ENCODE results near the gene TRIM33. TPM values are rescaled to one million over a fixed set of nuclear protein-coding genes. Genes with fewer than 3 reads are reported as not detected.

The TRIM33 gene
- total and polyA plus RNA-seq, 2 donors (not counting 1 experiment from before 2014, with no cell fraction given): 17.8 to 21.5 TPM

GRCh38 chr1:114346480-114347029, 164.4 kb downstream of the TRIM33 start:
- Histone ChIP-seq H3K4me2 (ENCODE audit: extremely low read depth, insufficient read depth, low read length) (peak overlapping the region; percentile 83), H3K79me2 (ENCODE audit: control insufficient read depth, insufficient read depth, low read length) (no peaks in the 10 kb centered on the region), H3K9me3 (ENCODE audit: control insufficient read depth, insufficient read depth, low read depth, low read length) (no peaks in the 10 kb centered on the region), H2AFZ (ENCODE audit: low read length) (peak overlapping the region; percentile 99), H3K27ac (ENCODE audit: insufficient read depth, low read length) (peak overlapping the region; percentile 18), H4K20me1 (ENCODE audit: control insufficient read depth, extremely low read depth, insufficient read depth, low read length) (no peaks in the 10 kb centered on the region), H3K4me1 (ENCODE audit: control insufficient read depth, extremely low read depth, insufficient read depth, low read length) (peaks cover 4% of the 10 kb centered on the region), H3K36me3 (ENCODE audit: control insufficient read depth, insufficient read depth, low read length) (no peaks in the 10 kb centered on the region), H3K27me3 (ENCODE audit: control insufficient read depth, insufficient read depth, low read length) (no peaks in the 10 kb centered on the region), H3K9ac (ENCODE audit: insufficient read depth, low read length) (no peak overlapping the region), H3K4me3 (replicated peaks in 1 of 4; ENCODE audit: control extremely low read depth in 1 of 4, insufficient read depth in 1 of 4, low read depth in 3 of 4, low read length in 4 of 4) (peak overlapping the region; percentile 20 to 59 (median 36))
- peak; percentile 87 to 94 for DNase-seq (ENCODE audit: low read depth in 2 of 2)
- TF ChIP-seq EZH2 (IDR thresholded peaks at IDR 0.05; ENCODE audit: low read length, missing control alignments) (no peak), CTCF (conservative IDR thresholded peaks at IDR 0.05 in 1 of 2, IDR thresholded peaks at IDR 0.05 in 1 of 2; ENCODE audit: low read depth in 1 of 2, low read length in 2 of 2) (peak; percentile 100)

- Histone ChIP-seq H3K4me3 (replicated peaks in 1 of 4; ENCODE audit: control extremely low read depth in 1 of 4, insufficient read depth in 1 of 4, low read depth in 3 of 4, low read length in 4 of 4) (peak overlapping the region; percentile 20 to 59 (median 36)), H3K36me3 (ENCODE audit: control insufficient read depth, insufficient read depth, low read length) (no peaks in the 10 kb centered on the region), H3K27ac (ENCODE audit: insufficient read depth, low read length) (peak overlapping the region; percentile 18), H3K27me3 (ENCODE audit: control insufficient read depth, insufficient read depth, low read length) (no peaks in the 10 kb centered on the region), H3K4me1 (ENCODE audit: control insufficient read depth, extremely low read depth, insufficient read depth, low read length) (peaks cover 4% of the 10 kb centered on the region), H3K9ac (ENCODE audit: insufficient read depth, low read length) (peak overlapping the region; percentile 46), H2AFZ (ENCODE audit: low read length) (peak overlapping the region; percentile 99), H3K79me2 (ENCODE audit: control insufficient read depth, insufficient read depth, low read length) (no peaks in the 10 kb centered on the region), H3K4me2 (ENCODE audit: extremely low read depth, insufficient read depth, low read length) (peak overlapping the region; percentile 82), H4K20me1 (ENCODE audit: control insufficient read depth, extremely low read depth, insufficient read depth, low read length) (no peaks in the 10 kb centered on the region), H3K9me3 (ENCODE audit: control insufficient read depth, insufficient read depth, low read depth, low read length) (no peaks in the 10 kb centered on the region)
- peak; percentile 19 to 30 for DNase-seq (ENCODE audit: low read depth in 2 of 2)
- no peak for TF ChIP-seq CTCF (conservative IDR thresholded peaks at IDR 0.05 in 1 of 2, IDR thresholded peaks at IDR 0.05 in 1 of 2; ENCODE audit: low read depth in 1 of 2, low read length in 2 of 2)
- no peak for TF ChIP-seq EZH2 (IDR thresholded peaks at IDR 0.05; ENCODE audit: low read length, missing control alignments)
Measured at GRCh38 chr1:114345930-114346479, 165.0 kb downstream of the TRIM33 start.

GRCh38 chr1:114344656-114345055, 166.3 kb downstream of the TRIM33 start:
- peaks cover 4% of the 10 kb centered on the region for H3K4me1 ChIP-seq (ENCODE audit: control insufficient read depth, extremely low read depth, insufficient read depth, low read length)
- no peak overlapping the region for H3K4me2 ChIP-seq (ENCODE audit: extremely low read depth, insufficient read depth, low read length)
- H3K79me2 ChIP-seq (ENCODE audit: control insufficient read depth, insufficient read depth, low read length): no peaks in the 10 kb centered on the region
- no peak overlapping the region for H2AFZ ChIP-seq (ENCODE audit: low read length)
- no peak overlapping the region for H3K4me3 ChIP-seq (replicated peaks in 1 of 4; ENCODE audit: control extremely low read depth in 1 of 4, insufficient read depth in 1 of 4, low read depth in 3 of 4, low read length in 4 of 4)
- H3K36me3 ChIP-seq (ENCODE audit: control insufficient read depth, insufficient read depth, low read length): no peaks in the 10 kb centered on the region
- H3K9ac ChIP-seq (ENCODE audit: insufficient read depth, low read length): no peak overlapping the region
- H3K9me3 ChIP-seq (ENCODE audit: control insufficient read depth, insufficient read depth, low read depth, low read length): no peaks in the 10 kb centered on the region
- H3K27me3 ChIP-seq (ENCODE audit: control insufficient read depth, insufficient read depth, low read length): no peaks in the 10 kb centered on the region
- no peaks in the 10 kb centered on the region for H4K20me1 ChIP-seq (ENCODE audit: control insufficient read depth, extremely low read depth, insufficient read depth, low read length)
- DNase-seq (ENCODE audit: low read depth in 2 of 2): peak in 1 of 2 donors; percentile 94
- no peak overlapping the region for H3K27ac ChIP-seq (ENCODE audit: insufficient read depth, low read length)
- TF ChIP-seq CTCF (conservative IDR thresholded peaks at IDR 0.05 in 1 of 2, IDR thresholded peaks at IDR 0.05 in 1 of 2; ENCODE audit: low read depth in 1 of 2, low read length in 2 of 2) (peak in 1 of 2 donors; percentile 31), EZH2 (IDR thresholded peaks at IDR 0.05; ENCODE audit: low read length, missing control alignments) (no peak)

Other genes starting within 250 kb of the TRIM33 start
- gene BCAS2, start 70.4 kb upstream of the TRIM33 start, total RNA-seq: 45.4 and 49.8 TPM in 2 replicates
- 41.3 and 45.7 TPM in 2 replicates for gene BCAS2, start 70.4 kb upstream of the TRIM33 start, polyA plus RNA-seq
- 1.3 and 1.5 TPM in 2 replicates for gene DENND2C, start 158.8 kb upstream of the TRIM33 start, total RNA-seq
- gene DENND2C, start 158.8 kb upstream of the TRIM33 start, polyA plus RNA-seq: 1.5 and 1.7 TPM in 2 replicates
- not detected in 2 replicates for gene AMPD1, start 184.3 kb upstream of the TRIM33 start, total RNA-seq
- not detected in 2 replicates for gene AMPD1, start 184.3 kb upstream of the TRIM33 start, polyA plus RNA-seq
- gene NRAS, start 205.6 kb upstream of the TRIM33 start, total RNA-seq: 29.5 and 31.0 TPM in 2 replicates
- gene NRAS, start 205.6 kb upstream of the TRIM33 start, polyA plus RNA-seq: 62.3 and 71.8 TPM in 2 replicates
- 915 and 1,392 TPM in 2 replicates for gene CSDE1, start 246.8 kb upstream of the TRIM33 start, total RNA-seq
- 332 and 374 TPM in 2 replicates for gene CSDE1, start 246.8 kb upstream of the TRIM33 start, polyA plus RNA-seq

All from fibroblast of lung (primary cell).